H1 (cell line): ENCODE results near the gene DGCR8. TPM values are rescaled to one million over a fixed set of nuclear protein-coding genes. Genes with fewer than 3 reads are reported as not detected.

Source experiments
- CTCF ChIA-PET: fragments of 300-600 bp; sonication (Branson Sonifier 250); formaldehyde crosslinking; loops from one replicate; lab custom pipeline; 2021; ENCODE audit not compliant: partially characterized antibody; lab: Charles Lee
- POLR2A ChIA-PET: fragments of 300-600 bp; sonication (Branson Sonifier 250); formaldehyde crosslinking; loops from one replicate; lab custom pipeline; 2021; ENCODE audit warnings: inconsistent platforms; ENCODE audit not compliant: partially characterized antibody; lab: Charles Lee
- DNase-seq, 2 experiments: peaks; one replicate each; pipeline versions ENCODE4 v3.0.0 to v3.0.0-alpha.2; 2010 to 2022; ENCODE audit warnings: low spot score in 2 of 2, low read depth in 1 of 2, mixed read lengths in 1 of 2
- FAIRE-seq: peaks from 2 replicates; lab custom pipeline; 2011; peaks lifted over from hg19 to GRCh38; lab: Jason Lieb, UNC
- H2AFZ ChIP-seq: 2 replicates; pipeline ENCODE4 v1.8.1; 2012; ENCODE audit warnings: low read length, inconsistent platforms
- H2AK5ac ChIP-seq: 2 replicates; pipeline ENCODE4 v1.6.1; 2013; ENCODE audit warnings: low read depth, low read length
- H2BK120ac ChIP-seq: replicated peaks from 2 replicates; pipeline ENCODE3; 2013; ENCODE audit warnings: low read depth, low read length, inconsistent platforms
- H2BK12ac ChIP-seq: 2 replicates; pipeline ENCODE4 v1.6.1; 2013; ENCODE audit warnings: low read depth, low read length
- H2BK15ac ChIP-seq: 2 replicates; pipeline ENCODE4 v1.6.1; 2013; ENCODE audit warnings: low read length
- H2BK20ac ChIP-seq: 2 replicates; pipeline ENCODE4 v1.6.1; 2013; ENCODE audit warnings: low read length
- H2BK5ac ChIP-seq: 2 replicates; pipeline ENCODE4 v1.6.1; 2013; ENCODE audit warnings: low read depth, low read length
- H3K14ac ChIP-seq: 2 replicates; pipeline ENCODE4 v1.6.1; 2013; ENCODE audit warnings: inconsistent platforms; ENCODE audit not compliant: insufficient read length
- H3K18ac ChIP-seq: 2 replicates; pipeline ENCODE4 v1.6.1; 2013; ENCODE audit warnings: low read length; ENCODE audit errors: extremely low read depth
- H3K23ac ChIP-seq: 2 replicates; pipeline ENCODE4 v1.6.1; 2013; ENCODE audit warnings: inconsistent platforms; ENCODE audit not compliant: insufficient read length
- H3K23me2 ChIP-seq: 2 replicates; pipeline ENCODE4 v1.6.1; 2013; ENCODE audit warnings: low read depth, low read length
- H3K27ac ChIP-seq: 2 replicates; pipeline ENCODE4 v1.6.1; 2011; ENCODE audit warnings: low read depth, low read length, inconsistent platforms
- H3K27me3 ChIP-seq, 4 experiments: replicated peaks in 1 of 4; 1 replicate in 1 of 4; 2 replicates in 3 of 4; pipeline versions ENCODE4 v1.6.1 to v1.8.1; 2011 to 2013; ENCODE audit warnings: low read length in 3 of 4, mild to moderate bottlenecking in 3 of 4, inconsistent platforms in 2 of 4, mixed read lengths in 2 of 4, moderate library complexity in 1 of 4; ENCODE audit not compliant: control insufficient read depth in 3 of 4, insufficient read depth in 3 of 4; ENCODE audit errors: extremely low read depth in 1 of 4
- H3K36me3 ChIP-seq, 4 experiments: 2 replicates each; pipeline versions ENCODE4 v1.6.1 to v1.8.1; 2011 to 2013; ENCODE audit warnings: mild to moderate bottlenecking in 4 of 4, low read length in 3 of 4, moderate library complexity in 2 of 4, control low read depth in 1 of 4, inconsistent platforms in 1 of 4; ENCODE audit not compliant: insufficient read depth in 4 of 4, control insufficient read depth in 2 of 4
- H3K4ac ChIP-seq: replicated peaks from 2 replicates; pipeline ENCODE3; 2013; ENCODE audit warnings: low read length, low read depth, mixed read lengths, inconsistent platforms; ENCODE audit not compliant: insufficient read length
- H3K4me1 ChIP-seq, 4 experiments: replicated peaks in 1 of 4; 1 replicate in 1 of 4; 2 replicates in 3 of 4; pipeline versions ENCODE4 v1.6.1 to v1.8.1; 2011 to 2013; ENCODE audit warnings: low read length in 3 of 4, inconsistent platforms in 2 of 4, mixed read lengths in 1 of 4; ENCODE audit not compliant: insufficient read depth in 4 of 4, control insufficient read depth in 3 of 4
- H3K4me2 ChIP-seq, 2 experiments: 2 replicates each; pipeline versions ENCODE4 v1.6.1 to v1.8.1; 2011 to 2013; ENCODE audit warnings: low read depth in 2 of 2, low read length in 2 of 2, control low read depth in 1 of 2, inconsistent platforms in 1 of 2, mild to moderate bottlenecking in 1 of 2; ENCODE audit not compliant: insufficient read depth in 1 of 2
- H3K4me3 ChIP-seq, 4 experiments: fragments of 200-600, 300-600 bp in 1 of 4; sonication (generic), shearing (Covaris generic), sonication (Bioruptor Twin) in 1 of 4; 2 replicates each; pipeline versions ENCODE4 v1.5.1 to v1.8.1; 2011 to 2016; ENCODE audit warnings: low read length in 4 of 4, low read depth in 3 of 4, control low read depth in 2 of 4, inconsistent platforms in 2 of 4, mild to moderate bottlenecking in 2 of 4, mixed read lengths in 1 of 4, moderate library complexity in 1 of 4; ENCODE audit not compliant: insufficient read depth in 2 of 4; ENCODE audit errors: extremely low read depth in 1 of 4
- H3K56ac ChIP-seq: replicated peaks from 2 replicates; pipeline ENCODE3; 2013; ENCODE audit warnings: low read depth, mild to moderate bottlenecking, mixed read lengths, low read length, inconsistent platforms; ENCODE audit not compliant: insufficient read length
- H3K79me1 ChIP-seq: 2 replicates; pipeline ENCODE4 v1.6.1; 2013; ENCODE audit warnings: low read depth, low read length, control low read depth
- H3K79me2 ChIP-seq, 2 experiments: 2 replicates each; pipeline versions ENCODE4 v1.6.1 to v1.8.1; 2012 to 2013; ENCODE audit warnings: low read length in 2 of 2, mild to moderate bottlenecking in 2 of 2, inconsistent platforms in 1 of 2; ENCODE audit not compliant: insufficient read depth in 2 of 2, control insufficient read depth in 1 of 2
- H3K9ac ChIP-seq, 4 experiments: replicated peaks in 1 of 4; 1 replicate in 1 of 4; 2 replicates in 3 of 4; pipeline versions ENCODE4 v1.6.1 to v1.8.1; 2011 to 2013; ENCODE audit warnings: low read depth in 3 of 4, low read length in 3 of 4, control low read depth in 2 of 4, mild to moderate bottlenecking in 2 of 4, moderate library complexity in 2 of 4, inconsistent platforms in 1 of 4; ENCODE audit errors: extremely low read depth in 1 of 4
- H3K9me3 ChIP-seq, 2 experiments: 2 replicates each; pipeline versions ENCODE4 v1.6.1 to v1.8.1; 2012 to 2013; ENCODE audit warnings: mild to moderate bottlenecking in 2 of 2, moderate library complexity in 2 of 2, control low read depth in 1 of 2, inconsistent platforms in 1 of 2, low read depth in 1 of 2, low read length in 1 of 2, mixed read lengths in 1 of 2; ENCODE audit not compliant: insufficient read depth in 2 of 2
- H4K20me1 ChIP-seq, 2 experiments: replicated peaks in 1 of 2; 2 replicates each; pipeline versions ENCODE3 to v1.8.1; 2011 to 2013; ENCODE audit warnings: inconsistent platforms in 2 of 2, low read length in 2 of 2, mild to moderate bottlenecking in 1 of 2; ENCODE audit not compliant: insufficient read depth in 2 of 2, control insufficient read depth in 1 of 2
- H4K5ac ChIP-seq: 2 replicates; pipeline ENCODE4 v1.6.1; 2013; ENCODE audit warnings: low read length, low read depth, mixed read lengths, inconsistent platforms; ENCODE audit not compliant: insufficient read length
- H4K8ac ChIP-seq: 2 replicates; pipeline ENCODE4 v1.8.0; 2013; ENCODE audit warnings: mild to moderate bottlenecking, moderate library complexity, low read length, inconsistent platforms; ENCODE audit not compliant: insufficient read depth; ENCODE audit errors: extremely low read depth
- H4K91ac ChIP-seq: replicated peaks from 2 replicates; pipeline ENCODE3; 2013; ENCODE audit warnings: low read length, mixed read lengths, inconsistent platforms; ENCODE audit not compliant: insufficient read length
- ASH2L ChIP-seq: fragments of 200-600, 300-600 bp; sonication (generic); IDR thresholded peaks from one replicate; pipeline ENCODE4 v1.7.1; 2017; ENCODE audit warnings: low read length
- CHD2 ChIP-seq: IDR thresholded peaks from 2 replicates; pipeline ENCODE4 v1.6.1; 2012; ENCODE audit warnings: low read length, improper control_type of control experiment
- EP300 ChIP-seq, 2 experiments: IDR thresholded peaks; 1 replicate in 1 of 2; 2 replicates in 1 of 2; pipeline ENCODE4 v1.6.1; 2011 to 2012; ENCODE audit warnings: low read depth in 2 of 2, low read length in 2 of 2, mild to moderate bottlenecking in 2 of 2, borderline replicate concordance in 1 of 2, inconsistent platforms in 1 of 2, moderate library complexity in 1 of 2
- HDAC2 ChIP-seq, 2 experiments: fragments of 300-600 bp in 1 of 2; sonication (generic) in 1 of 2; IDR thresholded peaks; 2 replicates each; pipeline ENCODE4 v1.6.1; 2011 to 2012; ENCODE audit warnings: low read depth in 2 of 2, low read length in 2 of 2, mild to moderate bottlenecking in 2 of 2, moderate library complexity in 2 of 2, borderline replicate concordance in 1 of 2, inconsistent platforms in 1 of 2
- JUN ChIP-seq: IDR thresholded peaks from 2 replicates; pipeline ENCODE4 v1.6.1; 2011; ENCODE audit warnings: low read depth, mild to moderate bottlenecking, improper control_type of control experiment, low read length
- NANOG ChIP-seq: IDR thresholded peaks from 2 replicates; pipeline ENCODE4 v1.6.1; 2011; ENCODE audit warnings: low read length, low read depth, mild to moderate bottlenecking, inconsistent platforms; ENCODE audit not compliant: insufficient read depth, poor library complexity, severe bottlenecking
- SP1 ChIP-seq: IDR thresholded peaks from 2 replicates; pipeline ENCODE4 v1.6.1; 2011; ENCODE audit warnings: low read depth, low read length
- USF2 ChIP-seq: IDR thresholded peaks from 2 replicates; pipeline ENCODE4 v1.6.1; 2011; ENCODE audit warnings: low read length, improper control_type of control experiment
- WGBS, 2 experiments: shearing (Covaris generic) in 1 of 2; methylation state at CpG; one replicate each; pipeline versions ENCODE4 v1.1.6 to v1.1.7; 2013 to 2015; ENCODE audit warnings: low lambda C conversion rate in 2 of 2, mixed read lengths in 2 of 2, inconsistent platforms in 1 of 2, low coverage in 1 of 2, missing lambda C conversion rate in 1 of 2; ENCODE audit not compliant: insufficient replicate concordance in 2 of 2, insufficient coverage in 1 of 2, insufficient read length in 1 of 2; ENCODE audit errors: extremely low coverage in 1 of 2, missing lambda C conversion rate in 1 of 2; 5-methylcytosine and 5-hydroxymethylcytosine counted together
- polyA plus RNA-seq, 7 experiments: library from polyadenylated mRNA; depleted of rRNA in 3 of 7; stranded (reverse) in 5 of 7; unstranded in 2 of 7; fragments of >200 nt in 5 of 7; fragments of 200-250 nt in 2 of 7; gene quantifications; 1 replicate in 5 of 7; 2 replicates in 1 of 7; 4 replicates in 1 of 7; pipeline versions ENCODE4 v1.2.1 to v1.2.3, GENCODE V29; 2011 to 2013; ENCODE audit warnings: missing spikeins in 2 of 7, mixed read lengths in 2 of 7
- total RNA-seq: library from RNA; stranded (reverse); fragmentation: NEBNext Ultra II Directional; extraction: Animal tissue kit (Norgen Biotek cat#: 25700); gene quantifications from 2 replicates; pipeline ENCODE4 v1.2.1, GENCODE V29; 2021

The DGCR8 gene
- total and polyA plus RNA-seq, 2 of the 8 experiments (the other 6 are each of a cell fraction or from before 2014, with no cell fraction given), result 23.7 to 43.7 TPM

- Histone ChIP-seq H3K9me3 (no peaks in the 10 kb centered on the region), H3K4me1 (no peaks in the 10 kb centered on the region), H4K20me1 (peaks cover 1 to 3% of the 10 kb centered on the region in 2 experiments), H4K5ac (no peak overlapping the region), H2AK5ac (no peak overlapping the region), H2BK15ac (no peak overlapping the region), H2BK120ac (no peak overlapping the region), H3K27ac (no peak overlapping the region), H3K56ac (no peak overlapping the region), H3K4me2 (no peak overlapping the region), H3K36me3 (no peaks in the 10 kb centered on the region), H2BK12ac (no peak overlapping the region), H4K91ac (no peak overlapping the region), H3K23ac (no peak overlapping the region), H4K8ac (no peak overlapping the region), H3K79me1 (no peaks in the 10 kb centered on the region), H3K14ac (no peak overlapping the region), H2AFZ (no peak overlapping the region), H3K4ac (no peak overlapping the region), H3K9ac (no peak overlapping the region), H2BK20ac (no peak overlapping the region), H3K23me2 (no peaks in the 10 kb centered on the region), H2BK5ac (no peak overlapping the region), H3K4me3 (no peak overlapping the region), H3K18ac (no peak overlapping the region), H3K27me3 (no peaks in the 10 kb centered on the region), H3K79me2 (no peaks in the 10 kb centered on the region)
- POLR2A ChIA-PET, result interaction anchor here (0.6 to 1.5 kb wide), 4 partner anchors 21 to 140 kb away, joined by 3 to 5 read pairs (median 3); no protein-coding TSS in a partner anchor
- CTCF ChIA-PET, result interaction anchor here (0.7 to 1.3 kb wide), 5 partner anchors 12 to 120 kb away, joined by 3 to 7 read pairs (median 3); no protein-coding TSS in a partner anchor
- FAIRE-seq, result no peak
- no peak for DNase-seq
- WGBS, 2 experiments, result 97% methylated on average over 7 of the region's 7 CpGs; no CpG with 5 or more reads in 1 of the 2 experiments
- TF ChIP-seq HDAC2 (IDR thresholded peaks at IDR 0.05; ENCODE audit: borderline replicate concordance in 1 of 2, low read depth in 2 of 2, low read length in 2 of 2), result no peak
- no peak for TF ChIP-seq EP300 (IDR thresholded peaks at IDR 0.05; ENCODE audit: borderline replicate concordance in 1 of 2, low read depth in 2 of 2, low read length in 2 of 2)
- TF ChIP-seq USF2, result no peak
- no peak for TF ChIP-seq CHD2
- no peak for TF ChIP-seq NANOG
- TF ChIP-seq SP1, result no peak
- TF ChIP-seq ASH2L, result no peak
- TF ChIP-seq JUN, result no peak
Observed at GRCh38 chr22:20038574-20038973, 41.5 kb upstream of the DGCR8 start.
